Activated naive CD8-positive, alpha-beta T cell treated with anti-CD3 and anti-CD28 coated beads, Interleukin-2, amount 50 U/mL, for 16 hours (primary cell): ENCODE measurements around the gene CDCA4.

ENCODE experiments used
- DNase-seq: peaks from one replicate; pipeline ENCODE4 v3.0.0-alpha.2; 2020; ENCODE audit warnings: low read depth, low spot score

Gene CDCA4

GRCh38 chr14:104964546-104964945 is 56.3 kb downstream of the CDCA4 start:
- DNase-seq = no peak
